ENCODE measurements around the gene PAN2.
"Not testable (repeated sequence)": the region's sequence is repeated elsewhere in the genome, so short reads cannot be mapped to it uniquely, and the experiment has no call there.

The PAN2 gene

DNA sequence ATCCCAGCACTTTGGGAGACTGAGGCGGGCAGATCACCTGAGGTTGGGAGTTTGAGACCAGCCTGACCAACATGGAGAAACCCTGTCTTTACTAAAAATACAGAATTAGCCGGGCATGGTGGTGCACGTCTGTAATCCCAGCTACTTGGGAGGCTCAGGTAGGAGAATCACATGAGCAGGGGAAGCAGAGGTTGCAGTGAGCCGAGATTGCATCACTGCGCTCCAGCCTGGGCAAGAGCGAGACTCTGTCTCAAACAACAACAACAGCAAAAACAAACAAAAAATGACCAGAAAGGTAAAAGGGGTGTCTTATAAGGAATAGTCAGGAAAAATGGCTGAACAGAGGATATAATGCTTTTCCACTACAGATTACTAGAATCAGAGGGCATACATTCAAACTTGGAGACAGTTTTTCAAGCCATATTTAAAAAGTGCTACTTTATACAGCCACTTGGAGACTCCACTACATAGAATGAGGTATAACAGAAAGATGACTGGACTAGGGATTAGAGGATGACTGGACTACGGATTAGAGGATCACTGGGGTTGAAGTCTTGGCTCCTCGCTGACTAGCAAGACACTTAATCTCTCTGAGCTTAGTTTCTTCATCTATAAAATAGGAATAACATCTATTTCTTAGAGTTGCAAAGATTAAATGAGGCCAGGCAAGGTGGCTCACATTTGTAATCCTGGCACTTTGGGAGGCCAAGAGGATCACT is 28.8 kb downstream of the PAN2 start:
- no peak for DNase-seq (ENCODE audit: low spot score)

DNA sequence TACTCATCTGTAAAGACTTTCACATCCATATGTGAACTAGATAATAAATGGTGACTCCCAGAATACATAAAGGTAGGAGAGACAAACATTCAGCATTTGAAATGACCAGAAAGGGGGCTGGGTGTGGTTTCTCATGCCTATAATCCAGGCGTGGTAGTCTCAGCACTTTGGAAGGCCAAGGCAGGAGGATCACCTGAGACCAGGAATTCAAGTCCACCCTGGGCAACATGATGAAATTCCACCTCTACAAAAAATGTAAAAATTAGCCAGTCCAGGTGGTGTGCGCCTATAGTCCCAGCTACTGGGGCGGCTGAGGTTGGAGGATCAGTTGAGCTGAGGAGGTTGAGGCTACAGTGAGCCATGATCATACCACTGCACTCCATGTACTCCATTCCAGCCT is 29.5 kb downstream of the PAN2 start:
- DNase-seq (ENCODE audit: low spot score), result no peak

DNA sequence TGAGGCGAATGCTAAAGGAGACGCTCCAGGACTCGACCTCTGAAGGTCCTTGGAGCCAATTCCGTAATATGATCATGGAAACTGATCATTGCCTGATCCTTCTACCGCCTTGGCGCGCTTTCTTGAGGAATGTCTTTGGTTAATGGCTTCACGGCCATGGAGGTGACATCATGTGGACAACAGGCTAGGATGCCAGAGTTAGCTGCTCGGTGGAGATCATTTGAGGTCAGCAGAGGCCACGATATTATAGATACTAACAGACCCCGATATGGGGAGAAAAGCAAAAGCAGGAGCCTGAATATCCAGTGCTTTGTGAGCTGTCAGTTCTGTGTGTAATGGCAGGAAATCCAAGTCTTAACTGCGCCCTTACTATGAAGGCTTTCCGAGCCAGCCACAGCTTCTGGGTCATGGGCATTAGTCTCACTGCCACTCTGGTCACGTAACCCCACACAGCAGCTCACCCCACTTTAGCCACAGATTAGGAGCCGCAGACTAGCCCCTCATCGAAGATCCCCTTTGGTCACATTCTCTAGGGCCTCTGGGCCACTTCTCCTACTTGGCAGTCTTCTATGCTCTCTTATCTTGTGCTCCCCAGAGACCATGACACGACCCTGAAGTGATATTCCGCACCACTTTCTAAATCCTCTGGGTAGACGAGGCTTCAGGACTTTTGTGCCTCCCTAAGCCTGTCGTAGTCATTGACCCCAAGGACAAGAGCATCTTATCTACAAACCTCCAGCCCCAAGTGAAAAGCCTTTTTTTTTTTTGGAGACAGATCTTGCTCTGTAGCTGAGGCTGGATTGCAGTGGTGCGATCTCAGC is 32.9 kb downstream of the PAN2 start:
- DNase-seq (ENCODE audit: low spot score), result no peak

DNA sequence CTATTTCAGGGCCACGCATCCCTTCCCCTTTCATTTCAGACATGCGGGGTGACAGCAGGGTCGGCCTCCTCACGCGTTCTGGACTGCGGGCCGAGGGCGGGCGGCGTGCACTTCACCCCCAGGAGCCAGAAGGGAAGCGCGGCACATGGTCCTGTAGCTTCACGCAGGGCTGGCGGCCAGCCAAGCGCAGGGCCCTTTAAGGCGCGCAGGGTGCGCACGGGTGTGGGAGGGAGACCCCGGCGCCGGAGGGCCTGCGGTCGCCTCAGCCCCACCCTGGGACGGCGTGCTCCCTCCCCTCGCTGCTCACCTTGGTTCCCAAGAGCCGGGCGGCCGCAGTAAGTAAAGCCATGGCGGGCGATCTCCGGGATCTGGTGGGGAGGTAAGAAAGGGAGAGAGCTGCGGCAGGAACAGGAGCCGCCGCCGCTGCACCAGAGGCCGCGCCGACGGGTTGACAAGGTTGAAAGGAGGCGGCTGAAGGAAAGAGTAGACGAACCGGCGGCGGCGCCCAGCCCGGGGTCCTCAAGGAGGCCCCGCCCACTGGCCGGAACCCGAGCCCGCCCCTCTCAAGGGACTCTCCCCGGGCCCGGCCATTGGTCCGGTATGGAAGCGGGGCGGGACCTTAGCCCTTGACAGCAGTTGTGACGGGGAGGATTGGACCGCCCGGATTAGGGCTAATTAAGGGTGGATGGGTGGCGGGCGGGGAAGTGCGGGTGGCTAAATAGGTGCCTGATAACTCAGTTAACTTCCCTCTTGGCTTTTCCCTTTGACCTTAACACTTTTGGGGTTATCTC is 33.8 kb downstream of the PAN2 start, which contains the start of gene CS:
TSS of gene CS (minus strand) at position 478 of the 791 bp plus-strand sequence. CDS start at position 349, 129 bp downstream.
- peak; percentile 98 for DNase-seq (ENCODE audit: low spot score)

DNA sequence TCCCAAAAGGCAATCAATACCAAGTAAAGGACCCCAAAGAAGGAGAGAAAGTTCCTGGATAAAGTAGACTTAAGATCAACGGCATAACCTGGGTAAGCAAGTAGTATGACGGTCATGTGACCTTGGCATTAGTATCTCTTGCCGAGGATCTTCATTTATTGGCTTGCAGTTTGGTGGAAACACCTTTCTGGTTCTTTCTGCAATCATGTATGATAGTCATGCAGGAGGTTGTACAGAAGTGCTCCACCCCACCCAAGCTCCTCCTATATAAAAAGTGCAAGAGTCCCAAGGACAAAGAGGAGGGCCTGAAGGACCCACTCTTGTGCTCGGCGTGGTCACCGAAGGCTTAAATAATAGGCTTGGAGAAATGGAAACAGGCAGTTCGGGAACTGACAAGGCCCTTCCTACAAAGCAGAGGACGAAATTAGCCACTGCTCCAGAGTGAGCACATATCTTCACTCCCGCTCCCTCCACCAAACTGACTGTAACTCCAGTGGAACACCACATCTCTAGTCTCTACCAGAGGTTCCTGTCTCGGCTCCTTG is 34.4 kb downstream of the PAN2 start:
- DNase-seq (ENCODE audit: low spot score), result no peak

DNA sequence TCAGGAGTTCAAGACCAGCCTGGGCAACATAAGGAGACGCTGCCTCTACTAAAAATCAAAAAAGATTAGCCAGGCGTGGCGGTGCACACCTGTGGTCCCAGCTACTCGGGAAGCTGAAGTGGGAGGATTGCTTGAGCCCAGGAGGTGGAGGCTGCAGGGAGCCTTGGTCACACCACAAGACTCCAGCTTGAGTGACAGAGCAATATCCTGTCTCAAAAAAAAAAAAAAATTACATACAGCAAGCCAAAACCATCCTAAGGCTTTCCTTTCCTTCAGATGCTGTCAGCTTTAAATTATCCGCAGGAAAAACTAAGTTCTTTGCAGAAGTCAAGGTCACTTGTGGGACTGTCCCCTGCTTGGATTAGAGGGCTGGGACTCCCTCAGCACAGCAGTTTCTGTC is 35.0 kb downstream of the PAN2 start:
- DNase-seq (ENCODE audit: low spot score), result no peak

DNA sequence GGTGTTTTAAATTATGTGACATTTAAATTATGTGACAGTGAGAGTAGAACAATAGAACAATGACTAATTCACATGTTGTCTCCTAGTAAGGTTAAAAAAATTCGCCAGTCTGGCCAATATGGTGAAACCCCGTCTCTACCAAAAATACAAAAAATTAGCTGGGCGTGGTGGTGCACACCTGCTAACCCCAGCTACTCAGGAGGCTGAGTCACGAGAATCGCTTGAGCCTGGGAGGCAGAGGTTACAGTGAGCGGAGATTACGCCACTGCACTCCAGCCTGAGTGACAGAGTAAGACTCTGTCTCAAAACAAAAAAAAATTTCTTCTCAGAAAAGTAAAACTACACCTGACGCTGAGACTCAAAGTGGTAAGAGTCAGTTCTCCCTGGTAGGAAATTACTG is 36.4 kb downstream of the PAN2 start:
- DNase-seq (ENCODE audit: low spot score), result no peak

DNA sequence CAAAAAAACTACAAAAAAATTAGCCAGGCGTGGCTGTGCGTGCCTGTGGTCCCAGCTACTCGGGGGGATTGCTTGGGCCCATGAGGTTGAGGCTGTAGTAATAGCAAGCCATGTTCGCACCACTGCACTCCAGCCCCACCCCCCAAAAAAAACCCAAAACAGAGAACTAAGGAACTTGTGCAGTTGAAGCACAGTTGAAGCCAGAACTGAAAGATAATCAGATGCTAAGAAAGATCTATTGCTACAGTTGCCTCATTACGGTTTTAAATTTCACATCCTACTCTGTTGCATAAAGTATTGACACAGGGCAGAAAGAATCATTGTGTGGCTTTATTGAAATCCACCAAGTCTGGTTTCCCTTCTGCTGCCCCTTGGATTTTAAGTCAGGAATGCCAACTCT is 37.5 kb downstream of the PAN2 start:
- DNase-seq (ENCODE audit: low spot score), result no peak

DNA sequence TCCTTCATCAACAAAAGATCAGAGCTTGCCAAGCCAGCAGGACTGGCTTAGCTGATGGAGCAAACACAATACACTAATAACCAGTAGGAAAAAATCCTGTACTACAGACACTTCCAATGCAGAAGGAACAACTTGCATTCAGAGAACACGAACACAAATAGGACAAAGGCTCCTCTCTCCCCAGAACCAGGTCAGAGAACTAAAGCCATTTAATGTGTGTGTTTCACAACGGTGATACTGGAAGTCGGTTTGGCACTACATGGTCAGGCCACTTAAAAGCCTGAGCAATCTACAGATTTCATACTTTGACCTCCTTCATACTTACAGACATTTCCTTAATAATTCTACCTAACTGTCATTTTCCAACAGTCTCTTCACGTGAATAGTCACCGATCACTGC is 40.0 kb downstream of the PAN2 start:
- DNase-seq (ENCODE audit: low spot score), result no peak

DNA sequence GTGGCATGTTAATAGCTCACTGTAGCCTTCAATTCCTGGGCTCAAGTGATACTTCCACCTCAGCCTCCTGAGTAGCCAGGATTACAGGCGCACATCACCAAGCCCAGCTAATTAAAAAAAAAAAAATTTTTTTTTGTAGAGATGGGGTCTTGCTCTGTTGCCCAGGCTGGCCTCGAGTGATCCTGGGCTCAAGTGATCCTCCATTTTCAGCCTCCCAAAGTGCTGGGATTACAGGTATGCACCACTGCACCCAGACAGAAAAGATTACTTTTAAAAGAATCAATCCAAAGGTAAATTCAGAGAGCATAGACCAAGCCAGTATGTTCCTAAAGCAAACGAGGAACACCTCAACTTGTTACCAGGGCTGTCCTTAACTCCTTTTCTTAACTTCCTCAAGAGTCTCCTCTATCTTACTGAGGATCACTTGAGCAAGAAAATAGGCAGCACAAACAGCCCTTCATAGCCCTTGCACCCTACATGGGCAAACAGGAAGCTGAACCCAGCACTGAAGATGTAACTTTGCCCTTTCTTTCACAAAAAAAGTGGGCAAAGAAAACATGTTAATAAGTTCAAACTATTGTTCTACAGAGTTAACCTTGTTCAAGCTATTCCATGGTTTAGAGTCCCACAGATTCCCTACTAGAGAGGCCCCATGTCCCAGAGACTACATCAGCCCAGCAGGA is 45.0 kb downstream of the PAN2 start:
- no peak for DNase-seq (ENCODE audit: low spot score)

DNA sequence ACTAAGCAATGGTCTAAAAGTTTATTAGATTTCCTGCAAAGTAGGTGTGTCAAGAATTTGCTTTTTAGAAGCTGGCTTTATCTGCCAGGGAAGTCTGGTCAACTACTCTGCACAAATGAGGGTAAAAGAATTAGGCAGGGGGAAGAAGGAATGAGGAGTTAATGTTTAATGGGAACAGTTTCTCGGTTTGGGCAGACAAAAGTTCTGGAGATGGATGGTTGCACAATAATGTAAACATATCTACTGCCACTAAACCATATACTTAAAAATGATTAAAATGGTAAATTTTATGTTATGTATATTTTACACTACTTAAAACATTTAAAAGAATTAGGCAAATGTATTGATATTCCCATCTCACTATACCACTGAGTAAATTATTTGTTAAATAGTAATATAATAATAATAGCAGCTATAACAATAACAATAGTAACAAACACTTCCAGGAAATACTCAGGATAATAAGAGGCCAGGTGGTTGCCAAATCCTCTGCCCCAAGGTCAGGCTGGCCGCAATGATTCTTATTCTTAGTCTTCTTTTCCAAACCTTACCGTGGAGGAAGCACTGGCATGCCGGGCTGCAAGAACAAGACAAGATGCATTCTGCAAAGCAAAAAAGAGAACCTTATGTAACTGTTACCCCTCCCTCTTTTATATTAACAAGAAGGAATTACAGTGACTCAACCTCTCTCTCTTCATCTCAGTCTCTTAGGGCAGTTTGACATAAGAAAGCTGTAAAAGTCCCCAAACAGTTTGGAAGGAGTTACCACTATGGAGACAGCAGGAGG is 47.6 kb downstream of the PAN2 start:
- DNase-seq (ENCODE audit: low spot score), result no peak

DNA sequence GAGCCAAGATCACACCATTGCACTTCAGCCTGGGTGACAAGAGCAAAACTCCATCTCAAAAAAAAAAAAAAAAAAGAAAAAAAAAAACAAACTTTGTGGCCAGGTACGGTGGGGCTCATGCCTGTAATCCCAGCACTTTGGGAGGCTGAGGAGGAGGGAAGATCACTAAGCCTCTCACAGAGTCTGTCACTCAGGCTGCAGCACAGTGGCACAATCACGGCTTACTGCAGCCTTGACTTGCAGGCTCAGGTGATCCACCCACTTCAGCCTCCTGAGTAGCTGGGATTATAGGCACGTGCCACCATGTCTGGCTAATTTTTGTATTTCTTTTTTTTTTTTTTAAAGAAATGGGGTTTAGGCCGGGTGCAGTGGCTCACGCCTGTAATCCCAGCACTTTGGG is 49.5 kb downstream of the PAN2 start:
- not testable (repeated sequence) for DNase-seq (ENCODE audit: low spot score)

DNA sequence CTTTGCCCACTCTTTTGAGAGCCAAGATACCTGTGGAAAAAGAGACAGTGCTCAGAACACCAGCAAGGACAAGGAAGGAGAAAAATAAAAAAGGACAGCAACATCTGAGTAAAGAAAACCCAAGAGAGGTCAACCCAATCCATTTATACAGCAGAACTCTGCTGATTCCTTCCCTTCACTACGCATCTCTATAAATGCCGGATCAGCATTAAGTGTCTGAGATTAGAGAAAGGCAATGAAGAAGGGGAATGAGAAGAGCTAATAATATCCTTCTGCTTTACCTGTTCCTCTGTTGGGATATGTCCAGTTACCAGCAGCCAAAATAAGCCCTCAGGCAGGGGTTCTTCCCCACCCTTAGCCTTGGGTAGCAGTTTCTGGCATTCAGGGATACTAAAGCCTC is 51.2 kb downstream of the PAN2 start:
- no peak for DNase-seq (ENCODE audit: low spot score)

DNA sequence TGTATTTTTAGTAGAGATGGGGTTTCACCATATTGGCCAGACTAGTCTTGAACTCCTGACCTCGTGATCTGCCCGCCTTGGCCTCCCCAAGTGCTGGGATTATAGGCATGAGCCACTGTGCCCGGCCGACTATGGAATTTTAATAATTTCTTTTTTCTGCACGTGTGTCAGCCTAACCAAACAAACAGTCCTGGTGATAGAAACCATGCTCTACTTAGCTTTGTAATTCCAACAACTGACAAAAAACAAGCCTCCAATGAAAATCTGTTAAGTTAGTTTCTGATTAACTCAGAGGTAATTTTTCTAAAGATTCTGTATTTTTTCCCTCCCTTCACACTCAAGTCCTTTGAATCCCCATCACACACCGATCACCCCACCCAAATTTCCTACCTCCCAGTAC is 51.8 kb downstream of the PAN2 start:
- DNase-seq (ENCODE audit: low spot score), result no peak

DNA sequence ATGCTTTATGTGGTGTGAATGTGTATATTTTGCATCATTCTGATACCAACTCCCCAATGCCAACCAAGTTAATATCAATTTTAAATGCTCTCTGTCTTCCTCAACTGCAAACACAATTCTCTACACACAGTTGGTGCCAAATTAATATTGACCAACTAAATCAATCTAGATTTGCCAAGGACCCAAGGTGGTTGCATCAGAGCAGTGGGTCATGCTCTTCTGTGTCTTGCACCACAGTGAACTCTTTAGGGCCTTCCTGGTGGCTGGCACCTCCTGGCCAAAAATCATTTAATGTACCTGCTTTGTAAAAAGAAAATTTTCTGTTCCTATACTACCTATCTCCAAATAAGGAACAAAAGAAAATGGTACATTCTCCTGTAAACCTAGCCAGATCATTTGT is 53.0 kb downstream of the PAN2 start:
- no peak for DNase-seq (ENCODE audit: low spot score)

DNA sequence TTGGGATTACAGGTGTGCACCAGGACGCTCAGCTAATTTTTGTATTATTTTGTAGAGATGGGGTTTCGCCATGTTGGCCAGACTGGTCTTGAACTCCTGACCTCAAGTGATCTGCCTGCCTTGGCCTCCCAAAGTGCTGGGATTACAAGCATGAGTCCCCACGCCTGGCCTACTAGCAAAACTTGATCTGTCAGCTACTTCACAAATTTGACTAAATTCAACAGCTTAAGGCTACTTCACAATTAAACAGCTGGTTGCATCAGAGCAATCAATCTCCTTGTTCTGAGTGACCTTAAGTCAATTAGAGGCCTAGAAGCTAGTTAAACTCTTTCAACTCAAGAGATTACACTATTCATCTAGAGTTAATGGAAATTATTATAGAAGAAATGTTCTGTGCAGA is 54.9 kb downstream of the PAN2 start:
- no peak for DNase-seq (ENCODE audit: low spot score)

DNA sequence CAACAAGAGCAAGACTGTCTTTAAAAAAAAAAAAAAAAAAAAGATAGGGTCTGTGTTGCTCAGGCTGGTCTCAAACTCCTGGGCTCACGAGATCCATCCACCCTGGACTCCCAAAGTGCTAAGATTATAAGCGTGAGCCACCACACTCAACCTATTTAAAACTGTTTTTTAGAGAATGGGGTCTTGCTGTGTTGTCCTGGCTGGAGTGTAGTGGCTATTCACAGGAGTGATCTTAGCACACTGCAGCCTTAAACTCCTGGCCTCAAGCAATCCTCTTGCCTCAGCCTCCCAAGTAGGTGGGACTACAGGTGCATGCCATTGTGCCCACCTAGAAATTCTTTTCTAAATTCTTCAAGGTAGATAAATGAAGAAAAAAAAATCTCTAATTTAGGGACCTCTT is 59.5 kb downstream of the PAN2 start:
- DNase-seq (ENCODE audit: low spot score), result no peak

DNA sequence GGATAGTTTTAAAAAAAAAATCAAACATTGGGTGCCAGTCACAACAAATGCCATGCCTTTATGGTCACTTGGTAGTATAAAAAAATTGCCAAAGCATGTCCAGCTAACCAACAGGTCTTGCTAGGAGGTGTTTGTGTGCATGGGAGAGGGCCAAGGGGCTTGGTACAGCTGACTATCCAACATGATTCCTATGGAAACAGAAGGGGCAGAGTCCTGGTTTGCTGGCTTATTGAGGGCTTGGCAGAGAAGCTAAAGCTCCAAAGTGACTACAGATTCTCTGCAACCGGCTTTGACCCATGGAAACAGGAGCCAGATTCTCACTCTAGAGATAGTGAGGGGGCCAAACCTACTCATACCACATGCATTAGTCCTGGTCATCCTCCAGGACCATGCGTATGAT is 61.3 kb downstream of the PAN2 start:
- DNase-seq (ENCODE audit: low spot score), result not testable (repeated sequence)

DNA sequence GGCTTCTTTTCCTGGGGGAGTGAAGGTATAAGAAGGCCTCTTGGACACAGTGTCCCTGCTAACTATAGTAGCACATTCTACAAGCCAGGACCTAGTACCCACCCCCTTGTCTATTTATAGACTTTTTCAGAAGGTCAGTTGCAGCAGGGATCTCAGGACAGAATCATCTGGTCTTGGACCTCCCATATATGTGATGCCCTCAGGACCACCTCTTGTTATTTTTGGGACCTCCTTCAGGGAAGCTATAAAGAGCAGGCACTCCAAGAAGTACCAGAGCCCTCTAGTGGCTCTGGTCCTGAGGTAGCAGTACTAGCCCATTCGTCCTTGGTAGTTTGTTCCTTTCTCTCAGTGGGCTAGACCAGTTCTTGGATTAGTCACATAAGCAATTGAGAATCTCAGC is 62.8 kb downstream of the PAN2 start:
- DNase-seq (ENCODE audit: low spot score), result no peak

DNA sequence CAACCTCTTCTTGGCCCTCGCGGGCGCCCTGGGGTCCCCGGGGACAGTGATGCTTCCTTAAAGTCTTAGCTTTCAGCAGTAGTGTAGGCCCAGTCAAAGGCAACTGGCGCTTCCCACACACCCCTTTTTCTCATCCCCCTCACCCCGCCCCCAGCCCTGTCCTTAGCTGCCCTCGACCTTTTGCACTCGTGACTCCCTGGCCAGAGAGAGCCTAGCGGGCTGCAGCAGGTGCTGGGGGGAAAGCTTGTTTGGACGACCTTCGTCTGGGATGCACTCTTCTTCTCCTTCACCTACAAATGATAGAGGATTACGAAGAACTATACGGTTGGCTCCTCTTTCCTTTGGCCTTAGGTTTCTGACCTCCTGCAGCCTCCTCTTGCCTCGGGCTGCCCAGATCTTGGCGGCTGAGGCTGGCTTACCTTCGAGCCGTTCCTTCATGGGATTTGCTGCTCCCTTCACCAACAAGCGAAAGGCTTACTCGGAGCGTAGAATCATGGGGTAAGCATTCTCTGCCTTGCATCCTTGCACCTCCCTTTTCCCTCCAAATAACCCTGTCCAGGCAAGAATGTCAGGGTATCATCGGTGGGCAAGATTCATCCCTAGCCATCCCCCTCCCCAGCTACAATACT is 66.2 kb downstream of the PAN2 start:
- no peak for DNase-seq (ENCODE audit: low spot score)

Measured in putamen (tissue), 1 donor.